Endothelial cell of umbilical vein (primary cell): Measurements from ENCODE around the gene SH2D6. TPM values are rescaled to one million over a fixed set of nuclear protein-coding genes. Genes with fewer than 3 reads are reported as not detected.

Experiments used
- BruUV-seq: library from RNA; stranded (reverse); fragments of 400-500 nt; replicated peaks from 2 replicates; lab custom pipeline; 2021; lab: Mats Ljungman, UMichigan
- CTCF ChIA-PET: fragments of 300-600, 350-600 bp; sonication (Branson Sonifier 250); formaldehyde crosslinking; loops from one replicate; lab custom pipeline; 2021; ENCODE audit warnings: antibody characterized with exemption, inconsistent platforms; lab: Charles Lee
- POLR2A ChIA-PET: fragments of 300-600, 350-600 bp; sonication (Branson Sonifier 250); formaldehyde crosslinking; loops from one replicate; lab custom pipeline; 2021; ENCODE audit warnings: antibody characterized with exemption, inconsistent platforms; lab: Charles Lee
- DNase-seq: peaks from one replicate; pipeline ENCODE4 v3.0.0-alpha.2; 2011; ENCODE audit warnings: low read depth, low spot score
- FAIRE-seq: peaks from 2 replicates; lab custom pipeline; 2011; peaks lifted over from hg19 to GRCh38; lab: Jason Lieb, UNC
- H2AFZ ChIP-seq: 2 replicates; pipeline ENCODE4 v1.6.0; 2012; ENCODE audit warnings: low read depth, low read length, control low read depth, inconsistent platforms
- H3K27ac ChIP-seq: 2 replicates; pipeline ENCODE4 v1.5.1; 2011; ENCODE audit warnings: low read depth, mild to moderate bottlenecking, control low read depth, low read length, moderate library complexity; ENCODE audit not compliant: insufficient read depth
- H3K27me3 ChIP-seq, 2 experiments: 2 replicates each; pipeline versions ENCODE4 v1.6.0 to v1.6.1; 2011; ENCODE audit warnings: low read length in 2 of 2, mixed read lengths in 1 of 2; ENCODE audit not compliant: control insufficient read depth in 2 of 2, insufficient read depth in 2 of 2
- H3K36me3 ChIP-seq, 2 experiments: 2 replicates in 1 of 2; 3 replicates in 1 of 2; pipeline ENCODE4 v1.5.1; 2011; ENCODE audit warnings: low read length in 2 of 2, mild to moderate bottlenecking in 1 of 2, moderate library complexity in 1 of 2; ENCODE audit not compliant: control insufficient read depth in 2 of 2, insufficient read depth in 2 of 2; ENCODE audit errors: extremely low read depth in 1 of 2
- H3K4me1 ChIP-seq: 3 replicates; pipeline ENCODE4 v1.5.1; 2011; ENCODE audit warnings: mild to moderate bottlenecking, low read length; ENCODE audit not compliant: control insufficient read depth, insufficient read depth; ENCODE audit errors: extremely low read depth
- H3K4me2 ChIP-seq: 2 replicates; pipeline ENCODE4 v1.6.1; 2011; ENCODE audit warnings: low read length, control low read depth, mixed read lengths; ENCODE audit not compliant: insufficient read depth
- H3K4me3 ChIP-seq, 3 experiments: fragments of 200-600 bp in 1 of 3; sonication (generic), shearing (Covaris generic) in 1 of 3; replicated peaks in 1 of 3; 2 replicates each; pipeline ENCODE4 v1.5.1; 2011 to 2016; ENCODE audit warnings: control low read depth in 3 of 3, low read length in 3 of 3, mild to moderate bottlenecking in 2 of 3, inconsistent platforms in 1 of 3, low read depth in 1 of 3, moderate library complexity in 1 of 3; ENCODE audit not compliant: insufficient read depth in 1 of 3
- H3K79me2 ChIP-seq: 2 replicates; pipeline ENCODE4 v1.6.0; 2012; ENCODE audit warnings: low read length, inconsistent platforms; ENCODE audit not compliant: control insufficient read depth, insufficient read depth
- H3K9ac ChIP-seq: replicated peaks from 2 replicates; pipeline ENCODE3; 2011; ENCODE audit warnings: low read length, control low read depth; ENCODE audit not compliant: insufficient read depth; ENCODE audit errors: extremely low read depth
- H3K9me1 ChIP-seq: replicated peaks from 3 replicates; pipeline ENCODE4 v1.6.0; 2011; ENCODE audit warnings: mild to moderate bottlenecking, low read length; ENCODE audit not compliant: control insufficient read depth, insufficient read depth; ENCODE audit errors: extremely low read depth
- H3K9me3 ChIP-seq: replicated peaks from 2 replicates; pipeline ENCODE4 v1.5.1; 2012; ENCODE audit warnings: low read length, inconsistent platforms; ENCODE audit not compliant: control insufficient read depth, insufficient read depth
- H4K20me1 ChIP-seq: replicated peaks from 2 replicates; pipeline ENCODE3; 2011; ENCODE audit warnings: mild to moderate bottlenecking, low read length; ENCODE audit not compliant: control insufficient read depth, insufficient read depth; ENCODE audit errors: extremely low read depth
- CTCF ChIP-seq, 2 donors: IDR thresholded peaks; 1 replicate in 1 of 2; 2 replicates in 1 of 2; pipeline ENCODE4 v1.5.1; 2011; ENCODE audit warnings: low read length in 2 of 2, mild to moderate bottlenecking in 2 of 2, moderate library complexity in 2 of 2, control low read depth in 1 of 2, inconsistent platforms in 1 of 2, low read depth in 1 of 2; ENCODE audit not compliant: insufficient read depth in 1 of 2; ENCODE audit errors: extremely low read depth in 1 of 2
- EZH2 ChIP-seq: IDR thresholded peaks from 2 replicates; pipeline ENCODE4 v1.6.1; 2012; ENCODE audit warnings: borderline replicate concordance, low read depth, mild to moderate bottlenecking, moderate library complexity, low read length, inconsistent platforms; ENCODE audit not compliant: severe bottlenecking
- FOS ChIP-seq: IDR thresholded peaks from 2 replicates; pipeline ENCODE4 v1.6.1; 2011; ENCODE audit warnings: mild to moderate bottlenecking, low read length, moderate library complexity, borderline replicate concordance; ENCODE audit not compliant: insufficient read depth
- GATA2 ChIP-seq: IDR thresholded peaks from 2 replicates; pipeline ENCODE4 v1.7.0; 2011; ENCODE audit warnings: low read depth, mild to moderate bottlenecking, moderate library complexity, mixed read lengths, low read length; ENCODE audit not compliant: insufficient read length, insufficient read depth
- JUN ChIP-seq: IDR thresholded peaks from 2 replicates; pipeline ENCODE4 v1.6.1; 2011; ENCODE audit warnings: borderline replicate concordance, low read depth; ENCODE audit not compliant: insufficient read length, insufficient read depth
- MAX ChIP-seq: IDR thresholded peaks from 2 replicates; pipeline ENCODE4 v1.6.1; 2011; ENCODE audit not compliant: insufficient read depth, insufficient read length
- MYC ChIP-seq: IDR thresholded peaks from one replicate; pipeline ENCODE4 v1.6.1; 2011; ENCODE audit warnings: mild to moderate bottlenecking, low read depth, low read length
- POLR2A ChIP-seq: IDR thresholded peaks from 2 replicates; pipeline ENCODE4 v1.6.1; 2012; ENCODE audit warnings: low read depth, mild to moderate bottlenecking, control low read depth, low read length
- POLR2AphosphoS5 ChIP-seq: IDR thresholded peaks from 2 replicates; pipeline ENCODE4 v1.6.1; 2012; ENCODE audit warnings: low read depth, mild to moderate bottlenecking, control low read depth, low read length, moderate library complexity; ENCODE audit not compliant: insufficient read depth
- dilution Hi-C: fragments of 300-500 bp; cut with MboI; formaldehyde crosslinking; loops from one replicate; pipeline ENCODE4 v1.15.0; 2019; ENCODE audit warnings: low sequenced_read_pairs; ENCODE audit not compliant: extremely low pct_ligation_motif_present
- intact Hi-C: fragments of 100-400 bp; cut with micrococcal nuclease; formaldehyde crosslinking; loops from one replicate; pipeline ENCODE4 v1.10.0; 2022
- polyA plus RNA-seq, 4 experiments: library from polyadenylated mRNA; depleted of rRNA in 3 of 4; stranded (reverse) in 3 of 4; unstranded in 1 of 4; fragments of >200 nt; gene quantifications; 2 replicates each; pipeline versions ENCODE4 v1.2.1 to v1.2.3, GENCODE V29; 2011 to 2012; ENCODE audit warnings: missing spikeins in 1 of 4
- total RNA-seq: library from RNA; stranded (reverse); gene quantifications from 2 replicates; pipeline ENCODE4 v1.2.3, GENCODE V29; 2021

SH2D6 gene
- total and polyA plus RNA-seq, 2 donors (not counting 3 experiments of a cell fraction or from before 2014, with no cell fraction given), result 0.53 TPM; not detected in 1

GRCh38 chr2:85429924-85430289 is 11.4 kb downstream of the SH2D6 start:
- no TSS peak for BruUV-seq
- ChIA-PET POLR2A (no interaction called here), CTCF (interaction anchor here (2.4 to 4.6 kb wide), 2 partner anchors 109 to 123 kb away, joined by 15 to 19 read pairs; partner anchors contain the start of gene MAT2A)
- no peak for TF ChIP-seq POLR2AphosphoS5
- no peak for TF ChIP-seq EZH2
- no peak for TF ChIP-seq FOS
- TF ChIP-seq JUN, result no peak
- TF ChIP-seq POLR2A, result no peak
- no peak for TF ChIP-seq GATA2
- no peak for TF ChIP-seq MYC
- TF ChIP-seq CTCF (IDR thresholded peaks at IDR 0.05; ENCODE audit: extremely low read depth in 1 of 2, insufficient read depth in 1 of 2, low read depth in 1 of 2, low read length in 2 of 2), result no peak
- no peak for TF ChIP-seq MAX
- Histone ChIP-seq H3K4me3 (no peak overlapping the region), H3K9ac (no peak overlapping the region), H3K9me1 (no peaks in the 10 kb centered on the region), H3K9me3 (no peaks in the 10 kb centered on the region), H3K4me1 (no peaks in the 10 kb centered on the region), H3K4me2 (no peak overlapping the region), H3K79me2 (no peaks in the 10 kb centered on the region), H3K36me3 (no peaks in the 10 kb centered on the region), H3K27ac (no peak overlapping the region), H4K20me1 (no peaks in the 10 kb centered on the region), H2AFZ (no peak overlapping the region), H3K27me3 (no peaks in the 10 kb centered on the region)
- FAIRE-seq (no peak), DNase-seq (no peak)
- dilution Hi-C loops (no loop called here), intact Hi-C loops (no loop called here)
